Measurements from ENCODE around the gene ZNRF4.

DNA sequence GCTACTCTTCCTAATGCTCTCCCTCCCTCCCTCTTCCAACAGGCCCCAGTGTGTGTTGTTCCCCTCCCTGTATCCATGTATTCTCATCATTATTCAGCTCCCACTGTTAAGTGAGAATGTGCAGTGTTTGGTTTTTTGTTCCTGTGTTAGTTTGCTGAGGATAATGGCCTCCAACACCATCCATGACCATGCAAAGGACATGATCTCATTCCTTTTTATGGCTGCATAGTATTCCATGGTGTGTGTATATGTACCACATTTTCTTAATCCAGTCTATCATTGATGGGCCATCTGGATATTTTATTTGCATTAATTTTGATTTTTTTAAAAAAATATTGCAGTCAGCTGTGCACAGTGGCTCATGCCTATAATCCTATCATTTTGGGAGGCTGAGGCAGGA, 15.8 kb upstream of the ZNRF4 start:
- no peak for TF ChIP-seq POLR2A (IDR thresholded peaks at IDR 0.05)
- TF ChIP-seq, protein P1, sequence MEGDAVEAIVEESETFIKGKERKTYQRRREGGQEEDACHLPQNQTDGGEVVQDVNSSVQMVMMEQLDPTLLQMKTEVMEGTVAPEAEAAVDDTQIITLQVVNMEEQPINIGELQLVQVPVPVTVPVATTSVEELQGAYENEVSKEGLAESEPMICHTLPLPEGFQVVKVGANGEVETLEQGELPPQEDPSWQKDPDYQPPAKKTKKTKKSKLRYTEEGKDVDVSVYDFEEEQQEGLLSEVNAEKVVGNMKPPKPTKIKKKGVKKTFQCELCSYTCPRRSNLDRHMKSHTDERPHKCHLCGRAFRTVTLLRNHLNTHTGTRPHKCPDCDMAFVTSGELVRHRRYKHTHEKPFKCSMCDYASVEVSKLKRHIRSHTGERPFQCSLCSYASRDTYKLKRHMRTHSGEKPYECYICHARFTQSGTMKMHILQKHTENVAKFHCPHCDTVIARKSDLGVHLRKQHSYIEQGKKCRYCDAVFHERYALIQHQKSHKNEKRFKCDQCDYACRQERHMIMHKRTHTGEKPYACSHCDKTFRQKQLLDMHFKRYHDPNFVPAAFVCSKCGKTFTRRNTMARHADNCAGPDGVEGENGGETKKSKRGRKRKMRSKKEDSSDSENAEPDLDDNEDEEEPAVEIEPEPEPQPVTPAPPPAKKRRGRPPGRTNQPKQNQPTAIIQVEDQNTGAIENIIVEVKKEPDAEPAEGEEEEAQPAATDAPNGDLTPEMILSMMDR (IDR thresholded peaks at IDR 0.05): no peak

Measured in uterus (tissue), 2 donors.